ENCODE results near the gene HMGN4.

- TF ChIP-seq EP300 (IDR thresholded peaks at IDR 0.05; ENCODE audit: low read length): no peak
- no peak for TF ChIP-seq JUN (IDR thresholded peaks at IDR 0.05; ENCODE audit: borderline replicate concordance, low read depth, low read length)
- TF ChIP-seq JUN (CRISPR knock-in tag; IDR thresholded peaks at IDR 0.05; ENCODE audit: borderline replicate concordance): no peak
- no peak for TF ChIP-seq CTCF (IDR thresholded peaks at IDR 0.05 in 2 of 3, conservative IDR thresholded peaks at IDR 0.05 in 1 of 3; ENCODE audit: insufficient read depth in 2 of 3, low read depth in 1 of 3, low read length in 3 of 3)
- TF ChIP-seq CHD2 (IDR thresholded peaks at IDR 0.05; ENCODE audit: low read depth, low read length): no peak
- TF ChIP-seq HDAC1 (IDR thresholded peaks at IDR 0.05): no peak
- no peak for TF ChIP-seq SIN3B (IDR thresholded peaks at IDR 0.05; ENCODE audit: low read depth)
- no peak for TF ChIP-seq HOXB6 (CRISPR knock-in tag; IDR thresholded peaks at IDR 0.05; ENCODE audit: borderline replicate concordance)
These were observed 50.8 kb downstream of the HMGN4 start for GRCh38 chr6:26588965-26589364.

All from K562 (cell line).